CD4-positive, alpha-beta memory T cell (primary cell): ENCODE data around the gene ALPG. TPM values are rescaled to one million over a fixed set of nuclear protein-coding genes. Genes with fewer than 3 reads are reported as not detected.

Experiments
- CTCF ChIA-PET: fragments of 350-600 bp; sonication (Branson Sonifier 250); formaldehyde crosslinking; loops from one replicate; lab custom pipeline; 2021; ENCODE audit warnings: inconsistent platforms; ENCODE audit not compliant: partially characterized antibody; lab: Charles Lee
- POLR2A ChIA-PET: fragments of 350-600 bp; sonication (Branson Sonifier 250); formaldehyde crosslinking; loops from one replicate; lab custom pipeline; 2021; ENCODE audit not compliant: partially characterized antibody; lab: Charles Lee
- DNase-seq, 5 donors: peaks; one replicate each; pipeline versions ENCODE4 v3.0.0 to v3.0.0-alpha.2; 2020 to 2022; ENCODE audit warnings: mixed read lengths in 1 of 5
- H3K27ac ChIP-seq: one replicate; pipeline ENCODE4 v1.7.0; 2013; ENCODE audit warnings: low read depth, low read length
- H3K27me3 ChIP-seq: 2 replicates; pipeline ENCODE4 v1.7.0; 2013; ENCODE audit warnings: mild to moderate bottlenecking, low read length, moderate library complexity; ENCODE audit not compliant: insufficient read depth
- H3K36me3 ChIP-seq: 2 replicates; pipeline ENCODE4 v1.7.0; 2013; ENCODE audit warnings: mild to moderate bottlenecking, low read length, moderate library complexity; ENCODE audit not compliant: insufficient read depth
- H3K4me1 ChIP-seq: 2 replicates; pipeline ENCODE4 v1.7.0; 2013; ENCODE audit warnings: mild to moderate bottlenecking, low read length, moderate library complexity; ENCODE audit not compliant: insufficient read depth
- H3K4me3 ChIP-seq, 2 donors: one replicate each; pipeline ENCODE4 v1.7.0; 2013; ENCODE audit warnings: low read length in 2 of 2, mild to moderate bottlenecking in 1 of 2
- H3K9me3 ChIP-seq, 2 donors: one replicate each; pipeline ENCODE4 v1.7.0; 2013; ENCODE audit warnings: low read length in 2 of 2, control low read depth in 1 of 2; ENCODE audit not compliant: control insufficient read depth in 1 of 2
- H3K27ac Mint-ChIP-seq, 7 donors: one replicate each; pipeline ENCODE4 v1.8.0; 2020 to 2021; ENCODE audit warnings: mixed read lengths in 7 of 7, mild to moderate bottlenecking in 6 of 7, inconsistent platforms in 3 of 7, moderate library complexity in 3 of 7
- H3K27me3 Mint-ChIP-seq, 2 donors: one replicate each; pipeline ENCODE4 v1.8.0; 2020 to 2021; ENCODE audit warnings: mixed read lengths in 2 of 2
- H3K36me3 Mint-ChIP-seq, 2 donors: one replicate each; pipeline ENCODE4 v1.8.0; 2020 to 2021; ENCODE audit warnings: mixed read lengths in 2 of 2, inconsistent platforms in 1 of 2, mild to moderate bottlenecking in 1 of 2
- H3K4me1 Mint-ChIP-seq, 4 donors: one replicate each; pipeline ENCODE4 v1.8.0; 2020 to 2021; ENCODE audit warnings: mixed read lengths in 4 of 4, mild to moderate bottlenecking in 1 of 4
- H3K4me3 Mint-ChIP-seq, 8 donors: one replicate each; pipeline ENCODE4 v1.8.0; 2020 to 2021; ENCODE audit warnings: mixed read lengths in 8 of 8, mild to moderate bottlenecking in 7 of 8, moderate library complexity in 6 of 8, inconsistent platforms in 3 of 8
- H3K9me3 Mint-ChIP-seq, 8 donors: one replicate each; pipeline ENCODE4 v1.8.0; 2020 to 2021; ENCODE audit warnings: mixed read lengths in 8 of 8, mild to moderate bottlenecking in 5 of 8, inconsistent platforms in 3 of 8, moderate library complexity in 1 of 8
- intact Hi-C: fragments of 100-400 bp; cut with micrococcal nuclease; formaldehyde crosslinking; loops from one replicate; pipeline ENCODE4 v1.15.1; 2023
- polyA plus RNA-seq, 2 donors: library from polyadenylated mRNA; unstranded; fragments of 300-500 nt; fragmentation: Illumina TruSeq; gene quantifications; one replicate each; pipeline ENCODE4 v1.2.3, GENCODE V29; 2021
- total RNA-seq, 2 experiments: library from RNA; stranded (reverse); gene quantifications; one replicate each; pipeline ENCODE4 v1.2.3, GENCODE V29; 2021

Gene ALPG
- total and polyA plus RNA-seq, 4 experiments from 2014 or later, result not detected

GRCh38 chr2:232415138-232415690 lies 8.6 kb downstream of the ALPG start:
- no peak overlapping the region for H3K27ac Mint-ChIP-seq
- no peaks in the 10 kb centered on the region for H3K27me3 ChIP-seq
- no peak overlapping the region for H3K4me3 ChIP-seq
- POLR2A ChIA-PET, result no interaction called here
- peaks cover 30% of the 10 kb centered on the region in 2 donors for H3K27me3 Mint-ChIP-seq
- H3K4me1 Mint-ChIP-seq, result peaks cover 9 to 23% (median 17%) of the 10 kb centered on the region in 4 donors
- DNase-seq, result no peak
- no peaks in the 10 kb centered on the region for H3K9me3 ChIP-seq
- H3K36me3 ChIP-seq, result no peaks in the 10 kb centered on the region
- H3K4me1 ChIP-seq, result peaks cover under 1% of the 10 kb centered on the region
- H3K27ac ChIP-seq, result no peak overlapping the region
- CTCF ChIA-PET, result no interaction called here
- H3K36me3 Mint-ChIP-seq, result no peaks in the 10 kb centered on the region
- H3K4me3 Mint-ChIP-seq, result no peak overlapping the region
- intact Hi-C loops, result no loop called here
- H3K9me3 Mint-ChIP-seq, result peaks cover 0 to 2% (median 0%) of the 10 kb centered on the region in 8 donors

- no peaks in the 10 kb centered on the region for H3K36me3 ChIP-seq
- H3K4me1 ChIP-seq, result peaks cover 3% of the 10 kb centered on the region
- no peak overlapping the region for H3K4me3 ChIP-seq
- Mint-ChIP-seq H3K27ac (no peak overlapping the region), H3K4me1 (peaks cover 9 to 23% (median 19%) of the 10 kb centered on the region in 4 donors), H3K9me3 (peaks cover 0 to 2% (median 0%) of the 10 kb centered on the region in 8 donors), H3K27me3 (peaks cover 28 to 29% of the 10 kb centered on the region in 2 donors), H3K36me3 (no peaks in the 10 kb centered on the region), H3K4me3 (no peak overlapping the region)
- POLR2A ChIA-PET, result no interaction called here
- intact Hi-C loops, result no loop called here
- no peaks in the 10 kb centered on the region for H3K27me3 ChIP-seq
- H3K27ac ChIP-seq, result no peak overlapping the region
- no peaks in the 10 kb centered on the region for H3K9me3 ChIP-seq
- no peak for DNase-seq
- CTCF ChIA-PET, result interaction anchor here (1.1 kb wide), 1 partner anchor 24 kb away, joined by 3 read pairs; no protein-coding TSS in a partner anchor
Measured at GRCh38 chr2:232415736-232416520, 9.3 kb downstream of the ALPG start.

- H3K27me3 Mint-ChIP-seq, result peaks cover 28 to 29% of the 10 kb centered on the region in 2 donors
- Histone ChIP-seq H3K27me3 (no peaks in the 10 kb centered on the region), H3K27ac (no peak overlapping the region), H3K36me3 (no peaks in the 10 kb centered on the region), H3K4me1 (peaks cover 3% of the 10 kb centered on the region), H3K9me3 (no peaks in the 10 kb centered on the region), H3K4me3 (no peak overlapping the region)
- no peak overlapping the region for H3K4me3 Mint-ChIP-seq
- H3K4me1 Mint-ChIP-seq, result peaks cover 11 to 26% (median 19%) of the 10 kb centered on the region in 4 donors
- intact Hi-C loops, result no loop called here
- ChIA-PET POLR2A (no interaction called here), CTCF (interaction anchor here (0.8 to 1.1 kb wide), 3 partner anchors 13 to 563 kb away, joined by 3 read pairs; no protein-coding TSS in a partner anchor)
- DNase-seq, result no peak
- H3K27ac Mint-ChIP-seq, result no peak overlapping the region
- H3K9me3 Mint-ChIP-seq, result peaks cover 0 to 2% (median 0%) of the 10 kb centered on the region in 8 donors
- H3K36me3 Mint-ChIP-seq, result no peaks in the 10 kb centered on the region
Measured at GRCh38 chr2:232416521-232417470, 10.2 kb downstream of the ALPG start.

GRCh38 chr2:232417489-232417888 lies 10.8 kb downstream of the ALPG start:
- Mint-ChIP-seq H3K4me1 (peaks cover 12 to 30% (median 20%) of the 10 kb centered on the region in 4 donors), H3K27ac (no peak overlapping the region), H3K36me3 (no peaks in the 10 kb centered on the region), H3K4me3 (no peak overlapping the region), H3K9me3 (peaks cover 0 to 7% (median under 1%) of the 10 kb centered on the region in 8 donors), H3K27me3 (peaks cover 32 to 33% of the 10 kb centered on the region in 2 donors)
- intact Hi-C loops, result no loop called here
- CTCF ChIA-PET, result interaction anchor here (0.8 to 1.0 kb wide), 2 partner anchors 12 to 563 kb away, joined by 3 read pairs; no protein-coding TSS in a partner anchor
- no peak for DNase-seq
- no peak overlapping the region for H3K4me3 ChIP-seq
- no peaks in the 10 kb centered on the region for H3K27me3 ChIP-seq
- H3K4me1 ChIP-seq, result peaks cover 3% of the 10 kb centered on the region
- H3K9me3 ChIP-seq, result no peaks in the 10 kb centered on the region
- POLR2A ChIA-PET, result no interaction called here
- H3K27ac ChIP-seq, result no peak overlapping the region
- no peaks in the 10 kb centered on the region for H3K36me3 ChIP-seq

GRCh38 chr2:232418056-232418455 lies 11.4 kb downstream of the ALPG start:
- Histone ChIP-seq H3K27me3 (no peaks in the 10 kb centered on the region), H3K4me1 (peaks cover 3% of the 10 kb centered on the region), H3K36me3 (no peaks in the 10 kb centered on the region), H3K27ac (no peak overlapping the region), H3K4me3 (no peak overlapping the region), H3K9me3 (no peaks in the 10 kb centered on the region)
- H3K27me3 Mint-ChIP-seq, result peaks cover 38 to 39% of the 10 kb centered on the region in 2 donors
- peak overlapping the region in 5 of 8 donors; percentile 11 to 74 (median 62) for H3K4me3 Mint-ChIP-seq
- H3K9me3 Mint-ChIP-seq, result peaks cover 0 to 11% (median 2%) of the 10 kb centered on the region in 8 donors
- intact Hi-C loops, result no loop called here
- peaks cover 10 to 29% (median 18%) of the 10 kb centered on the region in 4 donors for H3K4me1 Mint-ChIP-seq
- ChIA-PET POLR2A (no interaction called here), CTCF (interaction anchor here (0.8 to 1.0 kb wide), 2 partner anchors 12 to 564 kb away, joined by 3 read pairs; no protein-coding TSS in a partner anchor)
- no peaks in the 10 kb centered on the region for H3K36me3 Mint-ChIP-seq
- H3K27ac Mint-ChIP-seq, result no peak overlapping the region
- no peak for DNase-seq

GRCh38 chr2:232418466-232419244 lies 12.0 kb downstream of the ALPG start:
- ChIA-PET POLR2A (no interaction called here), CTCF (no interaction called here)
- H3K9me3 Mint-ChIP-seq, result peaks cover 0 to 11% (median 2%) of the 10 kb centered on the region in 8 donors
- H3K27ac Mint-ChIP-seq, result no peak overlapping the region
- Histone ChIP-seq H3K36me3 (no peaks in the 10 kb centered on the region), H3K4me1 (peaks cover 3% of the 10 kb centered on the region), H3K9me3 (no peaks in the 10 kb centered on the region), H3K27me3 (no peaks in the 10 kb centered on the region), H3K27ac (no peak overlapping the region), H3K4me3 (no peak overlapping the region)
- intact Hi-C loops, result no loop called here
- H3K27me3 Mint-ChIP-seq, result peaks cover 39 to 45% of the 10 kb centered on the region in 2 donors
- peaks cover 5 to 29% (median 13%) of the 10 kb centered on the region in 4 donors for H3K4me1 Mint-ChIP-seq
- peak overlapping the region in 7 of 8 donors; percentile 29 to 77 (median 70) for H3K4me3 Mint-ChIP-seq
- H3K36me3 Mint-ChIP-seq, result no peaks in the 10 kb centered on the region
- no peak for DNase-seq
